Liver (tissue), 3 donors: ENCODE data around the gene SZT2.

Source experiments
- ATF3 ChIP-seq: IDR thresholded peaks from 2 replicates; pipeline ENCODE4 v1.6.1; 2016; ENCODE audit warnings: antibody characterized with exemption
- CTCF ChIP-seq: fragments of 150-350 bp; IDR thresholded peaks from 2 replicates; pipeline ENCODE4 v1.5.1; 2017; ENCODE audit warnings: improper control_type of control experiment, low read depth, low read length; ENCODE audit not compliant: missing input control
- EGR1 ChIP-seq, 2 donors: IDR thresholded peaks; 2 replicates each; pipeline ENCODE4 v1.6.1; 2016 to 2018; ENCODE audit warnings: antibody characterized with exemption in 2 of 2, low read depth in 2 of 2
- FOXA1 ChIP-seq: IDR thresholded peaks from 2 replicates; pipeline ENCODE4 v1.6.1; 2016; ENCODE audit warnings: antibody characterized with exemption
- GABPA ChIP-seq, 2 donors: IDR thresholded peaks in 1 of 2; conservative IDR thresholded peaks in 1 of 2; 2 replicates each; pipeline ENCODE4 v1.6.1; 2016; ENCODE audit warnings: antibody characterized with exemption in 2 of 2, mild to moderate bottlenecking in 1 of 2, moderate library complexity in 1 of 2
- HNF4A ChIP-seq, 2 donors: conservative IDR thresholded peaks; 2 replicates each; pipeline ENCODE4 v1.6.1; 2016; ENCODE audit warnings: antibody characterized with exemption in 2 of 2, mild to moderate bottlenecking in 2 of 2
- MAX ChIP-seq: IDR thresholded peaks from 2 replicates; pipeline ENCODE4 v1.6.1; 2016; ENCODE audit warnings: antibody characterized with exemption
- NR2F2 ChIP-seq: IDR thresholded peaks from 2 replicates; pipeline ENCODE4 v1.6.1; 2016; ENCODE audit warnings: antibody characterized with exemption
- REST ChIP-seq: IDR thresholded peaks from 2 replicates; pipeline ENCODE4 v1.6.1; 2016; ENCODE audit warnings: antibody characterized with exemption, mild to moderate bottlenecking
- TAF1 ChIP-seq: conservative IDR thresholded peaks from 2 replicates; pipeline ENCODE4 v1.6.1; 2016; ENCODE audit warnings: antibody characterized with exemption, mild to moderate bottlenecking
- YY1 ChIP-seq: IDR thresholded peaks from 2 replicates; pipeline ENCODE4 v1.6.1; 2016; ENCODE audit warnings: antibody characterized with exemption, mild to moderate bottlenecking
- donor health status: healthy.
- donor health status: healthy.

GRCh38 chr1:43396059-43396458 is 6.4 kb downstream of the SZT2 start:
- TF ChIP-seq CTCF (no peak), TAF1 (no peak), GABPA (IDR thresholded peaks at IDR 0.05 in 1 of 2, conservative IDR thresholded peaks at IDR 0.05 in 1 of 2) (no peak), MAX (no peak), REST (no peak), EGR1 (IDR thresholded peaks at IDR 0.05; ENCODE audit: low read depth in 2 of 2) (no peak), HNF4A (conservative IDR thresholded peaks at IDR 0.05) (no peak), YY1 (no peak), FOXA1 (no peak), NR2F2 (no peak), ATF3 (no peak)
